ENCODE data around the gene DERA. TPM values are rescaled to one million over a fixed set of nuclear protein-coding genes. Genes with fewer than 3 reads are reported as not detected.

DERA gene
- total and polyA plus RNA-seq, 2 donors (not counting 1 experiment from before 2014, with no cell fraction given), result 48.2 to 51.5 TPM

GRCh38 chr12:15987696-15988095 lies 76.6 kb downstream of the DERA start:
- H3K4me1 ChIP-seq (ENCODE audit: control insufficient read depth, extremely low read depth, insufficient read depth, low read length), result peaks cover 3% of the 10 kb centered on the region
- H4K20me1 ChIP-seq (ENCODE audit: control insufficient read depth, extremely low read depth, insufficient read depth, low read length), result no peaks in the 10 kb centered on the region
- H2AFZ ChIP-seq (ENCODE audit: low read length), result no peak overlapping the region
- TF ChIP-seq CTCF (conservative IDR thresholded peaks at IDR 0.05 in 1 of 2, IDR thresholded peaks at IDR 0.05 in 1 of 2; ENCODE audit: low read depth in 1 of 2, low read length in 2 of 2) (no peak), EZH2 (IDR thresholded peaks at IDR 0.05; ENCODE audit: low read length, missing control alignments) (no peak)
- peaks cover 6% of the 10 kb centered on the region for H3K36me3 ChIP-seq (ENCODE audit: control insufficient read depth, insufficient read depth, low read length)
- no peak overlapping the region for H3K27ac ChIP-seq (ENCODE audit: insufficient read depth, low read length)
- no peaks in the 10 kb centered on the region for H3K79me2 ChIP-seq (ENCODE audit: control insufficient read depth, insufficient read depth, low read length)
- H3K9ac ChIP-seq (ENCODE audit: insufficient read depth, low read length), result no peak overlapping the region
- no peaks in the 10 kb centered on the region for H3K27me3 ChIP-seq (ENCODE audit: control insufficient read depth, insufficient read depth, low read length)
- H3K4me2 ChIP-seq (ENCODE audit: extremely low read depth, insufficient read depth, low read length), result no peak overlapping the region
- no peak for DNase-seq (ENCODE audit: low read depth in 2 of 2)
- H3K9me3 ChIP-seq (ENCODE audit: control insufficient read depth, insufficient read depth, low read depth, low read length), result no peaks in the 10 kb centered on the region
- H3K4me3 ChIP-seq (replicated peaks in 1 of 4; ENCODE audit: control extremely low read depth in 1 of 4, insufficient read depth in 1 of 4, low read depth in 3 of 4, low read length in 4 of 4), result no peak overlapping the region

- H4K20me1 ChIP-seq (ENCODE audit: control insufficient read depth, extremely low read depth, insufficient read depth, low read length), result no peaks in the 10 kb centered on the region
- H3K27me3 ChIP-seq (ENCODE audit: control insufficient read depth, insufficient read depth, low read length), result no peaks in the 10 kb centered on the region
- TF ChIP-seq CTCF (conservative IDR thresholded peaks at IDR 0.05 in 1 of 2, IDR thresholded peaks at IDR 0.05 in 1 of 2; ENCODE audit: low read depth in 1 of 2, low read length in 2 of 2) (no peak), EZH2 (IDR thresholded peaks at IDR 0.05; ENCODE audit: low read length, missing control alignments) (no peak)
- H3K4me2 ChIP-seq (ENCODE audit: extremely low read depth, insufficient read depth, low read length), result no peak overlapping the region
- no peaks in the 10 kb centered on the region for H3K79me2 ChIP-seq (ENCODE audit: control insufficient read depth, insufficient read depth, low read length)
- no peak for DNase-seq (ENCODE audit: low read depth in 2 of 2)
- H3K27ac ChIP-seq (ENCODE audit: insufficient read depth, low read length), result no peak overlapping the region
- no peaks in the 10 kb centered on the region for H3K4me1 ChIP-seq (ENCODE audit: control insufficient read depth, extremely low read depth, insufficient read depth, low read length)
- no peaks in the 10 kb centered on the region for H3K9me3 ChIP-seq (ENCODE audit: control insufficient read depth, insufficient read depth, low read depth, low read length)
- H3K4me3 ChIP-seq (replicated peaks in 1 of 4; ENCODE audit: control extremely low read depth in 1 of 4, insufficient read depth in 1 of 4, low read depth in 3 of 4, low read length in 4 of 4), result no peak overlapping the region
- H3K36me3 ChIP-seq (ENCODE audit: control insufficient read depth, insufficient read depth, low read length), result peaks cover 4% of the 10 kb centered on the region
- no peak overlapping the region for H2AFZ ChIP-seq (ENCODE audit: low read length)
- no peak overlapping the region for H3K9ac ChIP-seq (ENCODE audit: insufficient read depth, low read length)
Observed at GRCh38 chr12:15988983-15989755, 78.0 kb downstream of the DERA start.

- no peak overlapping the region for H3K4me2 ChIP-seq (ENCODE audit: extremely low read depth, insufficient read depth, low read length)
- no peak overlapping the region for H2AFZ ChIP-seq (ENCODE audit: low read length)
Observed at GRCh38 chr12:15995801-15996200, 84.7 kb downstream of the DERA start.

More at GRCh38 chr12:15995801-15996200, 84.7 kb downstream of the DERA start:
- H3K9me3 ChIP-seq (ENCODE audit: control insufficient read depth, insufficient read depth, low read depth, low read length), result no peaks in the 10 kb centered on the region
- DNase-seq (ENCODE audit: low read depth in 2 of 2), result no peak
- H3K36me3 ChIP-seq (ENCODE audit: control insufficient read depth, insufficient read depth, low read length), result no peaks in the 10 kb centered on the region
- H4K20me1 ChIP-seq (ENCODE audit: control insufficient read depth, extremely low read depth, insufficient read depth, low read length), result no peaks in the 10 kb centered on the region
- no peaks in the 10 kb centered on the region for H3K79me2 ChIP-seq (ENCODE audit: control insufficient read depth, insufficient read depth, low read length)
- no peak overlapping the region for H3K9ac ChIP-seq (ENCODE audit: insufficient read depth, low read length)
- no peaks in the 10 kb centered on the region for H3K27me3 ChIP-seq (ENCODE audit: control insufficient read depth, insufficient read depth, low read length)
- no peak overlapping the region for H3K27ac ChIP-seq (ENCODE audit: insufficient read depth, low read length)
- no peak overlapping the region for H3K4me3 ChIP-seq (replicated peaks in 1 of 4; ENCODE audit: control extremely low read depth in 1 of 4, insufficient read depth in 1 of 4, low read depth in 3 of 4, low read length in 4 of 4)
- H3K4me1 ChIP-seq (ENCODE audit: control insufficient read depth, extremely low read depth, insufficient read depth, low read length), result no peaks in the 10 kb centered on the region
- no peak for TF ChIP-seq CTCF (conservative IDR thresholded peaks at IDR 0.05 in 1 of 2, IDR thresholded peaks at IDR 0.05 in 1 of 2; ENCODE audit: low read depth in 1 of 2, low read length in 2 of 2)
- no peak for TF ChIP-seq EZH2 (IDR thresholded peaks at IDR 0.05; ENCODE audit: low read length, missing control alignments)

All from fibroblast of lung (primary cell).